ENCODE data around the gene PCGF5.
"Not testable (repeated sequence)": the region's sequence is repeated elsewhere in the genome, so short reads cannot be mapped to it uniquely, and the experiment has no call there.

DNA sequence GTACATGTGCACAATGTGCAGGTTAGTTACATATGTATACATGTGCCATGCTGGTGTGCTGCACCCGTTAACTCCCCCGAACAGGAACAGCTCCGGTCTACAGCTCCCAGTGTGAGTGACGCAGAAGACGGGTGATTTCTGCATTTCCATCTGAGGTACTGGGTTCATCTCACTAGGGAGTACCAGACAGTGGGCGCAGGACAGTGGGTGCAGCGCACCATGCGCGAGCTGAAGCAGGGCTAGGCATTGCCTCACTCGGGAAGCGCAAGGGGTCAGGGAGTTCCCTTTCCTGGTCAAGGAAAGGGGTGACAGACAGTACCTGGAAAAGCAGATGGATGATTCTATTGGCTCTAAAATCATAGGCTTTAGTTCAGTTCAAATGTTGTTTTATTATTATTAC, 32.5 kb upstream of the PCGF5 start:
- TF ChIP-seq, protein P1, sequence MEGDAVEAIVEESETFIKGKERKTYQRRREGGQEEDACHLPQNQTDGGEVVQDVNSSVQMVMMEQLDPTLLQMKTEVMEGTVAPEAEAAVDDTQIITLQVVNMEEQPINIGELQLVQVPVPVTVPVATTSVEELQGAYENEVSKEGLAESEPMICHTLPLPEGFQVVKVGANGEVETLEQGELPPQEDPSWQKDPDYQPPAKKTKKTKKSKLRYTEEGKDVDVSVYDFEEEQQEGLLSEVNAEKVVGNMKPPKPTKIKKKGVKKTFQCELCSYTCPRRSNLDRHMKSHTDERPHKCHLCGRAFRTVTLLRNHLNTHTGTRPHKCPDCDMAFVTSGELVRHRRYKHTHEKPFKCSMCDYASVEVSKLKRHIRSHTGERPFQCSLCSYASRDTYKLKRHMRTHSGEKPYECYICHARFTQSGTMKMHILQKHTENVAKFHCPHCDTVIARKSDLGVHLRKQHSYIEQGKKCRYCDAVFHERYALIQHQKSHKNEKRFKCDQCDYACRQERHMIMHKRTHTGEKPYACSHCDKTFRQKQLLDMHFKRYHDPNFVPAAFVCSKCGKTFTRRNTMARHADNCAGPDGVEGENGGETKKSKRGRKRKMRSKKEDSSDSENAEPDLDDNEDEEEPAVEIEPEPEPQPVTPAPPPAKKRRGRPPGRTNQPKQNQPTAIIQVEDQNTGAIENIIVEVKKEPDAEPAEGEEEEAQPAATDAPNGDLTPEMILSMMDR (IDR thresholded peaks at IDR 0.05), result not testable (repeated sequence)
- not testable (repeated sequence) for TF ChIP-seq POLR2A (IDR thresholded peaks at IDR 0.05)
